ENCODE measurements around the gene AGBL4.

The AGBL4 gene

DNA sequence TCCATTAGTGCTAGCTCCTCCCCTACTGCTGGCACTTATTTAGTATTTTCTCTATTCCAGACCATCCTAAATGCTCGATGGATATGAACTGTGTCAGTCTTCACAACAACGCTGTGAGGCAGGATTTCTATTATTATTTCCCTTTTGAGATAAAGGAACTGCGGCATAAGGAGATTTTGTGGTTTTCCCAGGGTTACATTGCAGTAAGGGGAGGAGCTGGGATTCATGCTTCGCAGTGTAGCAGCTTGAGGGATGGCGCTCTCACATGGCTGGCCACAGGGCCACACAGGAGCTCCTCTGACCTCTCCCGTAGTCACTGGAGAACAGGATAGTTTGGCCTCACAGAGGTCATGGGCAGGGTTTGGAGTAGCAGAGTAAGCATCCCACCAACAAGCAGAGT lies 1364.0 kb downstream of the AGBL4 start:
- TF ChIP-seq, protein P1, sequence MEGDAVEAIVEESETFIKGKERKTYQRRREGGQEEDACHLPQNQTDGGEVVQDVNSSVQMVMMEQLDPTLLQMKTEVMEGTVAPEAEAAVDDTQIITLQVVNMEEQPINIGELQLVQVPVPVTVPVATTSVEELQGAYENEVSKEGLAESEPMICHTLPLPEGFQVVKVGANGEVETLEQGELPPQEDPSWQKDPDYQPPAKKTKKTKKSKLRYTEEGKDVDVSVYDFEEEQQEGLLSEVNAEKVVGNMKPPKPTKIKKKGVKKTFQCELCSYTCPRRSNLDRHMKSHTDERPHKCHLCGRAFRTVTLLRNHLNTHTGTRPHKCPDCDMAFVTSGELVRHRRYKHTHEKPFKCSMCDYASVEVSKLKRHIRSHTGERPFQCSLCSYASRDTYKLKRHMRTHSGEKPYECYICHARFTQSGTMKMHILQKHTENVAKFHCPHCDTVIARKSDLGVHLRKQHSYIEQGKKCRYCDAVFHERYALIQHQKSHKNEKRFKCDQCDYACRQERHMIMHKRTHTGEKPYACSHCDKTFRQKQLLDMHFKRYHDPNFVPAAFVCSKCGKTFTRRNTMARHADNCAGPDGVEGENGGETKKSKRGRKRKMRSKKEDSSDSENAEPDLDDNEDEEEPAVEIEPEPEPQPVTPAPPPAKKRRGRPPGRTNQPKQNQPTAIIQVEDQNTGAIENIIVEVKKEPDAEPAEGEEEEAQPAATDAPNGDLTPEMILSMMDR (IDR thresholded peaks at IDR 0.05), result no peak

DNA sequence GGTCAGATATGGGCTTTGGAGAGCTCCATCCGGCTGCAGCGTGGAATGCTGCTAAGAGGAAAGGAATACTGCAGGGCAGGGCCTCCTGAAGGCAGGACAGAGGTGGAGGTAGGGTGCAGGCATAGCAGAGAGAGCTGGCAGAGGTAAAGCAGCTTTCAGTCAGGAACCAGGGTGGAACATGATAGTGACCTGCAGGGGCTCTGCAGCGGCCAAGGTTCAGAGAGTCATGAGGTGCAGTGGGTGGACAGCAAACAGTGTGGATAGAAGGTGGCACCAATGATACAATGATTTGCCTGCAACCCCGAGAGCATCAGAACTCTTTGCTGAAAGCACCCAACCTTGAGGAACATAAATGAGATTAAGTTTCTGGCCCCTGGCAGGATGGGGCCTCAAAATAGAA lies 1366.3 kb downstream of the AGBL4 start:
- TF ChIP-seq, protein P1 (IDR thresholded peaks at IDR 0.05), result no peak

DNA sequence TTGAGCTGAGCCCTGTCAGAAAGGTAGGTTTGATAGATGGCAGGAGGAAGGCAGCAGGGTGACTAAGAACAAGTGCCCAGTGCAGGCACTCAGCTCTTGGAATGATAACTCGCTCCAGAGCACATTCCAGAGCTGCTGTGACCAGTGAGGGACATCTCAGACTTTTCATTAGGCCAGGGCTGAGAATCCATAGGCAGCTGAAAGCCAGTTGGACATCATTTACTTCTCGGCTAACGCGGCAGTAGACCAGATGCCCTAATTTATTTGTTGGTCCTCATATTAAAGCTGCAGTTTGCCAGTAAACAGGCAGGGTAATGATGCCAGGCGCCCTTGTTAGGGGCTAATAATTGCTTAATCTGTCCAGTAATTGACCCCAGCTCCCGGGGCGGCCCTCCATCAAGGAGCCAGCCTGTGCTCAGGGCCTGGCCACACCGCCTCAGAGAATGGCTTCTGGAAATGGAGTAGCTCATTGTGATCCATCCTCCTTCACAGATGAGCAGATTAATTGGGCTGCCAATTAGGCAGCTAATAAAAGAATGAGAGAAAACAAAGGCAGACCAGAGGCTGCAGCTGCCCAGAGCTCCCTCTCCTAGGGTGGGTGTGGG lies 1369.0 kb downstream of the AGBL4 start:
- TF ChIP-seq, protein P1 (IDR thresholded peaks at IDR 0.05), result no peak

DNA sequence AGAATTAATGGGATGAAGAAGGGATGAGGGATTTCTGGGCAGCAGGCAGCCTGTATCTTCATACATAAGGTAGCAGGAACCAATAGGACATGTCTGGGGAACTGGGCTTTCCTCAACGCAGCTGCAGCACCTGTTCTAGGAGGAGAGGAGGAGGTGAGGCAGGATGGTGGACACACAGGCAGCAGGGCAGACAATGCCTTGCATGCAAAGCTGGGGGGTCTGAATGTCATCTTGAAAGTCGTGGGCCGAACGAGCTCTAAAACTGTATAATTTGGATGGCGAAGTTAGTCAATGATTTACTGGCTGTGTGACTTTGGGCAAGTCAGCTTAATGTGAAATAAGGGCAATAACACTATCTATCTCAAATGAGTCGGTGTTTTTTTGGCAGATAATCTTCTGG lies 1371.4 kb downstream of the AGBL4 start:
- TF ChIP-seq, protein P1 (IDR thresholded peaks at IDR 0.05), result no peak

DNA sequence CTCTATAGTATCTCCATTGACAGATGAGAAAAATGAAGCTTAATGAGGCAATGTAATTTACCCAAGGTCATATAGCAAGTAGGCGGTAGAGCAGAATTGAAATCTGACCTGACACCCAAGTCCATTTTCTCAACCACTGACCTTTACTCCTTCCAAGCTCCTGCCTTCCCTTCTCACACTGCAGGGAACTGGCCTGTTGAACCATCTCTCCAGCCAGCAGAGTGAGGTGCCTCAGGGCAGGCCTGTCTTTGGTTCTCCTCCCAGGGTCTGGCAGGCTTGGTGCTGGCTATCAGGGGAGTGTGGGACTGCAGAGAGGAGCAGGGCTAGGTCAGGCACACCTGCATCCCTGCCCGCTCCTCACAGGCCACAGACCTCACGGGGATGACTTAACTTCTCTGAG lies 1373.9 kb downstream of the AGBL4 start:
- TF ChIP-seq, protein P1 (IDR thresholded peaks at IDR 0.05), result no peak

DNA sequence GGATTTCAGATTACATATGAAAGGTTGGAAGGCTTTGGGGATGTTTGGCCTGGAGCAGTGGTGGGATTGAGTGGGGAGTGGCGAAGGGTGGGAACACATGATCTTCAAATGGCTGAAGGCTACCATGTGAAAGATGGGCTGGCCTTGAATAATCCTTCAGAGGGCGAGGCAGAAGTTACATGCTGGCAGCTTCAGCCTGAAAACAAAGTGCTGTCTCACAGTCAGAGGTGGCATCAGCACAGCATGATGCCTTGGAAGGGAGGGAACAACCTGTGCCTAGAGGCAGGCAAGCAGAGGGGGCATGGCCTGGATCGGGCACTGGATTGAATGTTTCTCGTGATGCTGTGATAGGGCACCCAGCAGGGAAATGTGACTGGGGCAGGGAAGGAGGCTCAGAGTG lies 1377.9 kb downstream of the AGBL4 start:
- TF ChIP-seq, protein P1 (IDR thresholded peaks at IDR 0.05), result no peak

DNA sequence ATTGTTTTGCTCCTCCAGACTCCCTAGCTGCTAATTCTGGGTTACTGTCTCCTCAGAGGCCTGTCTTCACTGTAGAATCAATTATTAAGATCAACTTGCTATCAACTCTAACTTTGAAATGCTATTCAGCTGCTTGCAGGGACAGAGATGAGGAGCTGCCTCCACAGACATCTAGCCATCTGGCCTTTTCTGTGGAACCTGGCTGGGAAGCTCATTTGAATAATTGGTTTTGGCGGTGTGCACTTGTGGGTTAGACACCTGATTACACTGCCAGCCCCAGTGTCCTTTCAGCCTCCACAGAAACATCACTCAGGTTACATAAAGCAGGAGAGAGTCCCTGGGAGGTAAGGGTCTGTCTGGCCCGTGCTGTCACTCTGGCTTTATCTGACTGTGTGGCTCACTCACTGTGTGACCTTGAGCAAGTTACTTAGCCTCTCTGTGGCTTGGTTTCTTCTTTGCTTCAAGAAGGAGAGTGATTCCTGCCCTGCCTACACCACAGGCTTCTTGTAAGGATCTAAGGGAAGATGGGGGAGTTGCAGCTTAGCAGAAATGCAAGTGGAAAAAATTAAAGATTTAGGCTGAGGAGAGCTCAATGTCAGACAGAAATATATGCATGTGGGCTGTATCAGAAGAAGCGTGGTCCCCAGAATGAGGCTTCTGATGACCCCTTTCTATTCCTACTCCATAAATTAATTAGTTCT lies 1378.7 kb downstream of the AGBL4 start:
- TF ChIP-seq, protein P1 (IDR thresholded peaks at IDR 0.05), result no peak

All from LNCAP (cell line).